Activated T-cell treated with anti-CD3 and anti-CD28 coated beads, Interleukin-2, amount 50 U/mL, for 72 hours (primary cell): ENCODE data around the gene HGS. TPM values are rescaled to one million over a fixed set of nuclear protein-coding genes. Genes with fewer than 3 reads are reported as not detected.

Experiments used
- ATAC-seq, 2 donors: fragments of 150-1000 bp; cut with Tn5 transposase; replicated peaks in 1 of 2; 2 replicates each; pipeline ENCODE4 v1.10.0; 2021; ENCODE audit warnings: moderate library complexity in 2 of 2, mild to moderate bottlenecking in 1 of 2
- DNase-seq, 2 donors: peaks; one replicate each; pipeline ENCODE4 v3.0.0; 2021 to 2022; ENCODE audit warnings: mixed read lengths in 1 of 2
- H3K27ac Mint-ChIP-seq: one replicate; pipeline ENCODE4 v1.8.0; 2022; ENCODE audit warnings: mild to moderate bottlenecking, moderate library complexity, mixed read lengths
- H3K27me3 Mint-ChIP-seq: one replicate; pipeline ENCODE4 v1.8.0; 2022; ENCODE audit warnings: low read depth, mixed read lengths
- H3K36me3 Mint-ChIP-seq, 2 donors: one replicate each; pipeline ENCODE4 v1.8.0; 2022; ENCODE audit warnings: mixed read lengths in 2 of 2, mild to moderate bottlenecking in 1 of 2; ENCODE audit not compliant: insufficient read depth in 2 of 2
- H3K4me1 Mint-ChIP-seq: one replicate; pipeline ENCODE4 v1.8.0; 2022; ENCODE audit warnings: low read depth, mixed read lengths
- H3K4me3 Mint-ChIP-seq, 2 donors: one replicate each; pipeline ENCODE4 v1.8.0; 2022; ENCODE audit warnings: mild to moderate bottlenecking in 2 of 2, mixed read lengths in 2 of 2, moderate library complexity in 2 of 2
- H3K9me3 Mint-ChIP-seq, 2 donors: one replicate each; pipeline ENCODE4 v1.8.0; 2022; ENCODE audit warnings: mixed read lengths in 2 of 2
- total RNA-seq, 2 donors: library from RNA; stranded (reverse); gene quantifications; one replicate each; pipeline ENCODE4 v1.2.3, GENCODE V29; 2022

The HGS gene, protein sequence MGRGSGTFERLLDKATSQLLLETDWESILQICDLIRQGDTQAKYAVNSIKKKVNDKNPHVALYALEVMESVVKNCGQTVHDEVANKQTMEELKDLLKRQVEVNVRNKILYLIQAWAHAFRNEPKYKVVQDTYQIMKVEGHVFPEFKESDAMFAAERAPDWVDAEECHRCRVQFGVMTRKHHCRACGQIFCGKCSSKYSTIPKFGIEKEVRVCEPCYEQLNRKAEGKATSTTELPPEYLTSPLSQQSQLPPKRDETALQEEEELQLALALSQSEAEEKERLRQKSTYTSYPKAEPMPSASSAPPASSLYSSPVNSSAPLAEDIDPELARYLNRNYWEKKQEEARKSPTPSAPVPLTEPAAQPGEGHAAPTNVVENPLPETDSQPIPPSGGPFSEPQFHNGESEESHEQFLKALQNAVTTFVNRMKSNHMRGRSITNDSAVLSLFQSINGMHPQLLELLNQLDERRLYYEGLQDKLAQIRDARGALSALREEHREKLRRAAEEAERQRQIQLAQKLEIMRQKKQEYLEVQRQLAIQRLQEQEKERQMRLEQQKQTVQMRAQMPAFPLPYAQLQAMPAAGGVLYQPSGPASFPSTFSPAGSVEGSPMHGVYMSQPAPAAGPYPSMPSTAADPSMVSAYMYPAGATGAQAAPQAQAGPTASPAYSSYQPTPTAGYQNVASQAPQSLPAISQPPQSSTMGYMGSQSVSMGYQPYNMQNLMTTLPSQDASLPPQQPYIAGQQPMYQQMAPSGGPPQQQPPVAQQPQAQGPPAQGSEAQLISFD
- 10 to 100 TPM; 95.5 to 96.0 TPM for total RNA-seq

DNA sequence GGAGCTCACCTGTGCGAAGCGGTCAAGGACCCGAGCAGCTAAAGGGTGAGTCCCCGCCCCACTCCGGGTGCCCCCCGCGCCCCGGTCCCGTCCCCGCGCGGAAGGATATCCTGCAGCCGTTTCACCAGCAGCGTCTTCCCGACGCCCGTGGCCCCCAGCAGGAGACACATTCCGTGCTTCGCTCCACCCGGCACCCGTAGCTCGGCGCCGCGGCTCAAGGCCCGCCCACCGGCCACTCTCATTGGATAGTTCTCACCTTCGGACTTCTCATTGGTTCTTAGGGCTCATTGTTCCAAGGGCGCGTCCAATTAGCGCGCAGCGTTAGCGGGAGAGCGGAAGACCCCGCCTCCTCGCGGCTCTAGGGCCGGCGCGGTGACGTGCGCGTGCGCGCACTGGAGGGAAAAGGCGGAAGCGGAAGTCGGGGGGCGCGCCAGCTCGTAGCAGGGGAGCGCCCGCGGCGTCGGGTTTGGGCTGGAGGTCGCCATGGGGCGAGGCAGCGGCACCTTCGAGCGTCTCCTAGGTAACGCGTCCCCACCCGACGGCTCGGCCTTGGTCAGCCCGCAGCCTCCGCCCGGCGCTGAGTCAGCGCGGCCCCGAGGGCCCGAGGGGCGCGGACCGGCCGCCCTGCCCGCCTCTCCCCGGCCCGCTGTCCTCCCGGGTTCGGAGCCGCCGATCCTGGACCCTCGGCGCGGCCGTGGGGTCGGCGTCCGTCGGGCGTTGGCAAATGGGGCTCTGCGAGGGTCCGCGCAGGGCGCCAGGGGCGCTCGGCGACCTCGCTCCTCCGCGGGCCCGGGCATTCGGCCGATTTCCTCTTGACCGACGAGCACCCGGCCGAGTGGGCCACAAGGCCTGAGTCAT is at the start of gene HGS, which contains the start of gene ARL16:
Gene HGS, plus strand, starts transcription at position 428 of the 858 bp plus-strand sequence. Its CDS starts 56 bp downstream, at position 484.
Gene ARL16, minus strand, starts transcription at position 214 of the 858 bp plus-strand sequence. Its CDS starts 44 bp downstream, at position 170.
- Mint-ChIP-seq H3K4me1 (peaks cover 35% of the 10 kb centered on the region), H3K27me3 (no peaks in the 10 kb centered on the region), H3K9me3 (no peaks in the 10 kb centered on the region), H3K4me3 (peak within 1 kb of the TSS; percentile 87 to 95), H3K36me3 (peaks cover 6 to 9% of the 10 kb centered on the region in 2 donors), H3K27ac (peak within 1 kb of the TSS; percentile 88)
- DNase-seq (peak; percentile 98), ATAC-seq (peak; percentile 94 to 96)

DNA sequence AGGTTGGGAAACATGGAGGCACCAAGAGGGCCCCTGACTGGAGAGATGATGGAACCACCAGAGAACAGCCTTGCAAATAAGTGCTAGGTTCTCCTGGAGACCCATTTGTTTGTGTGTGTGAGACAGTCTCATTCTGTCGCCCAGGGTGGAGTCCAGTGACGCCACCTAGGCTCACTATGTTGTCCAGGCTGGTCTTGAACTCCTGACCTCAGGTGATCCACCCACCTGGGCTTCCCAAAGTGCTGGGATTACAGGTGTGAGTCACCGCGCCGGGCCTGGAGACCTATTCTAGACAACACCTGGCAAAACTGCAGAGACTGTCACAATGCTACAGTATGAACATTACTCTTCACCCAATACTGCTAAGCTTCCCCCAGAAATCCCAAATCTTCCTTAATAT is 48.4 kb upstream of the HGS start:
- Mint-ChIP-seq H3K27ac (peak overlapping the region; percentile 95), H3K9me3 (no peaks in the 10 kb centered on the region), H3K36me3 (peaks cover 2 to 5% of the 10 kb centered on the region in 2 donors), H3K27me3 (no peaks in the 10 kb centered on the region), H3K4me1 (peaks cover 25% of the 10 kb centered on the region), H3K4me3 (peak overlapping the region; percentile 89 to 97)
- DNase-seq (no peak), ATAC-seq (no peak)

DNA sequence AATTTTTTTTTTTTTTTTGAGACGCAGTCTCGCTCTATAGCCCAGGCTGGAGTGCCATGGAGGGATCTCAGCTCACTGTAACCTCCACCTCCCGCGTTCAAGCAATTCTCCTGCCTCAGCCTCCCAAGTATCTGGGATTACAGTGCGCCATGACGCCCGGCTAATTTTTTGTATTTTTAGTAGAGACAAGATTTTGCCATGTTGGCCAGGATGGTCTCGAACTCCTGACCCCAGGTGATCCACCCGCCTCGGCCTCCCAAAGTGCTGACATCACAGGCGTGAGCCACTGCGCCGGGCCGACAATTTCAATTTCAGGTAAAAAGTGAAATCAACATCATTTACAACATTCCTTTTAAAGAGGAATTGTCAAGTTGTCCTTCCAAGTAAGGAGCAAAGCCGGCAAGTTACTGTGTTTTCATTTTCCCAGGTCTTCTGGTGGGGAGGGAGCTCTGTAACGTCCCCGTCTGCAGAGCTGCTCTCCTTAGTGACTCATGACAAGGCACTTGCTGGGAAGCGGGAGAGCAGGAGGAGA is 47.8 kb upstream of the HGS start:
- H3K36me3 Mint-ChIP-seq: peaks cover 2 to 5% of the 10 kb centered on the region in 2 donors
- peak overlapping the region; percentile 95 for H3K27ac Mint-ChIP-seq
- peak overlapping the region; percentile 89 to 97 for H3K4me3 Mint-ChIP-seq
- ATAC-seq: peak in 1 of 2 donors; percentile 29
- H3K4me1 Mint-ChIP-seq: peaks cover 25% of the 10 kb centered on the region
- DNase-seq: no peak
- H3K27me3 Mint-ChIP-seq: no peaks in the 10 kb centered on the region
- H3K9me3 Mint-ChIP-seq: no peaks in the 10 kb centered on the region

DNA sequence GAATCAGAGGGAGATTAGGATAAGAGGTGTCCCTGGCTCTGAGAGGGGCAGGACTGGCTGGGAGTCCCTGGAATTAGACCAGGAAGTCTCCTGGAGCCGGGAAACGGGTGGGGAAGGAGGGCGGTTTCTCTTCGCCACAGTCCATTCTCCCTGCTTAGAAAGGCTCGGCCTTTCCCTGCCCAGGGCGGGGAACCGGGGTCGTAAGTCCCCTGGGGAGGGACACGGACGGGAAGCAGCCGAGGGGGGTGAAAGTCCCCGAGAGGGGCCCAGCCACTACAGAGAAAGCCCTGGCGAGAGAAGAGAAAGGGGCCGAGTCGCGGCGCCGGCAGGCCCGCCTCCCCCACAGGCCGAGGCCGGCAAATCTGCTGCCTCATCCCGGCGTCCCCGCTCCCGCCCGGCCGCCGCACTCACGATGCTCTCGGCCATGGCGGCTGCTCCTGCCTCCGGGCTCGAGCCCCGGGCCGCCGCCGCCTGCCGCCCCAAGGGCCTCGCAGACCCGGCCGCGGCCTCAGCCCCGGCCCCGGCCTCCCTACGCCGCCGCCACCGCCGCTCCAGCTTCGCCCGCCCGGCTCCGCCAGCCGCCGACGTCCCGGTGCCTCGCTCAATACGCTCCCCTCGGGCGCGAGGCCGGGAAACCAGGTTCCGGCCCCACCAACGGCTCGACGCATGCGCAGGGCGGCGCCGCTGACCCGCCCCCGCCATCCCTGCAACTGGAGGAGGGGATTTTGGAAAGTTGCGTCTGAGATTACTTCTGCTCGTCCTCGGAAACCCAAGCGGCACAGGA is 47.1 kb upstream of the HGS start, which contains the start of the genes NPLOC4 and TSPAN10:
Gene NPLOC4, minus strand, starts transcription at position 608 of the 784 bp plus-strand sequence. Its CDS starts 182 bp downstream, at position 426.
Gene TSPAN10, plus strand, starts transcription at position 692 of the 784 bp plus-strand sequence. CDS start 5,217 bp downstream, outside the sequence.
- ATAC-seq (peak; percentile 96), DNase-seq (peak; percentile 85 to 93)
- Mint-ChIP-seq H3K4me1 (peaks cover 23% of the 10 kb centered on the region), H3K36me3 (peaks cover 2 to 5% of the 10 kb centered on the region in 2 donors), H3K27ac (peak within 1 kb of the TSS; percentile 95), H3K4me3 (peak within 1 kb of the TSS; percentile 90 to 97), H3K9me3 (no peaks in the 10 kb centered on the region), H3K27me3 (no peaks in the 10 kb centered on the region)

DNA sequence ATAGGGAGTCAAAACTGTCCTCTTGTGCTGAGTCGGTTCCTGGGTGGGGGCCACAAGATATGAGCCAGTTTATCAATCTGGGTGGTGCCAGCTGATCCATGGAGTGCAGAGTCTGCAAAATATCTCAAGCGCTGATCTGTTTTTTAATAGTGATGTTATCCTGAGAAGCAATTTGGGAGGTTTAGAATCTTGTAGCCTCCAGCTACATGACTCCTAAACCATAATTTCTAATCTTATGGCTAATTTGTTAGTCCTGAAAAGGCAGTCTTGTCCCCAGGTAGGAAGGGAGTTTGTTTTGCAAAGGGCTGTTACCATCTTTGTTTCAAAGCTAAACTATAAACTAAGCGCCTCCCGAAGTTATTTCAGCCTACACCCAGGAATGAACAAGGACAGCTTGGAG is 45.1 kb upstream of the HGS start:
- H3K27ac Mint-ChIP-seq: peak overlapping the region; percentile 63
- no peak overlapping the region for H3K4me3 Mint-ChIP-seq
- ATAC-seq (no peak), DNase-seq (no peak)
- no peaks in the 10 kb centered on the region for H3K27me3 Mint-ChIP-seq
- peaks cover 21% of the 10 kb centered on the region for H3K4me1 Mint-ChIP-seq
- peaks cover 2% of the 10 kb centered on the region in 2 donors for H3K36me3 Mint-ChIP-seq
- H3K9me3 Mint-ChIP-seq: no peaks in the 10 kb centered on the region

DNA sequence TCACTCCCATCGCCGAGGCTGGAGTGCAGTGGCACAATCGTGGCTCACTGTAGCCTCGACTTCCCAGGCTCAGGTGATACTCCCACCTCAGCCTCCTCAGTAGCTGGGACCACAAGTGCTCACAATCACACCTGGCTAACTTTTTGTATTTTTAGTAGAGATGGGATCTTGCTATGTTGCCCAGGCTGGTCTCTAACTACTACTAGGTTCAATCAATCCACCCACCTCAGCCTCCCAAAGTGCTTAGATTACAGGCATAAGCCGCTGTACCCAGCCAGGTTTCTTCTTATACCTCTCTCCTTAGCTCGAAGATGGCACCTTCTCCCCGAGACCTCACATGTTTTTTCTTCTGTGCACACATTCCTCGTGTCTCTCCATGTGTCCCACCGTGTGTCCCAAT is 43.8 kb upstream of the HGS start:
- H3K4me3 Mint-ChIP-seq: no peak overlapping the region
- ATAC-seq (no peak), DNase-seq (no peak)
- H3K4me1 Mint-ChIP-seq: peaks cover 11% of the 10 kb centered on the region
- H3K36me3 Mint-ChIP-seq: peaks cover 2% of the 10 kb centered on the region in 2 donors
- no peaks in the 10 kb centered on the region for H3K27me3 Mint-ChIP-seq
- H3K9me3 Mint-ChIP-seq: no peaks in the 10 kb centered on the region
- H3K27ac Mint-ChIP-seq: no peak overlapping the region

DNA sequence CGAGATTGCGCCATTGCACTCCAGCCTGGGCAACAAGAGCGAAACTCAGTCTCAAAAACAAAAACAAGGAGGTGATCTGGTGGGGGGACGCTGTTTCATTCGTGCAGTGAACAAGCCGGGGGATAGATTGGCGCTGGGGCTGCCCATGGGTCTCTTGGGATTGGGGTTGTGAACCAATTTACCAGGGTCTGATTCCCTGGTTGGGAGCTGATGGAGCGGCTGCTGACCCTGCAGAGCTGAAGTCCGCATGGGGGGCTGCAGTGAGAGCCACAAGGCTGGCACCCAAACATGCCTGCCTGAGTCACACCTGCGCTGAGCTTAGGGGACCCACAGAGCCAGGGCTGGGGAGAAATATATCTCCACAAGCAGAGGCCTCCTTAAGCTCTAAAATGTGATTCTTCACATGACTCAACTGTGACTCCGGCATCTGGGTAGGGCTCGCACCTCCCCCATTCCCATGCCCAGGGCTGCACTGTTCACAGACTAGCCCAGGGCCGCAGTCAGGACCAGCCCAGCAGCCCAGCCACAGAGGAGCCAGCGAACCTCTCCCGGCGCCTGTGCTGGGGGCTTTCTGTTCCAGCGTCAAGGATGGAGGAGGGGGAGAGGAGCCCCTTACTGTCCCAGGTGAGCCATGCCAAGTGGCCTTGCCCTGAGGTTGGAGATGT is 41.9 kb upstream of the HGS start:
- no peaks in the 10 kb centered on the region for H3K27me3 Mint-ChIP-seq
- no peak overlapping the region for H3K27ac Mint-ChIP-seq

DNA sequence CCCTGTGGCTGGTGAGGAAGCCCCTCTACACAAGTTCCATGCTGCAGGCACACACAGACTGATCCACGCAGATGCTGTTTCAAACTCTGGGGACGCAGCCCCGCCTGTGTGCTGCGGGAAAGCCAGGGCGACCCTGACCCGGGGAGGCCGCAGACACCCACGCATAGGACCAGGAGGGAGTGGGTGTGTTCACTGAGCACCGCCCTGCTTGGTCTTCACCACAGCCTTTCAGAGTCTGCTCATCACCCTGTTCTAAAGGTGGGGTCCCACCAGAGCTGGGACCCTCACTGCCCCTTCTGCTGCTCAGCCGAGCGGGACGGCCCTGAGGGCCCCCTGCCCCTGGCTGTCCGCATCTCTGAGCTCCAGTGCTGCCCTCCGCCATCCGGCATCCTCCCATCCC is 39.3 kb upstream of the HGS start:
- Mint-ChIP-seq H3K27me3 (peaks cover 6% of the 10 kb centered on the region), H3K4me3 (no peak overlapping the region), H3K4me1 (no peaks in the 10 kb centered on the region), H3K36me3 (no peaks in the 10 kb centered on the region), H3K9me3 (no peaks in the 10 kb centered on the region), H3K27ac (no peak overlapping the region)
- DNase-seq (no peak), ATAC-seq (no peak)

More for the DNA sequence above, 41.9 kb upstream of the HGS start:
- Mint-ChIP-seq H3K4me1 (no peaks in the 10 kb centered on the region), H3K36me3 (no peaks in the 10 kb centered on the region), H3K9me3 (no peaks in the 10 kb centered on the region), H3K4me3 (no peak overlapping the region)
- DNase-seq: no peak
- no peak for ATAC-seq

DNA sequence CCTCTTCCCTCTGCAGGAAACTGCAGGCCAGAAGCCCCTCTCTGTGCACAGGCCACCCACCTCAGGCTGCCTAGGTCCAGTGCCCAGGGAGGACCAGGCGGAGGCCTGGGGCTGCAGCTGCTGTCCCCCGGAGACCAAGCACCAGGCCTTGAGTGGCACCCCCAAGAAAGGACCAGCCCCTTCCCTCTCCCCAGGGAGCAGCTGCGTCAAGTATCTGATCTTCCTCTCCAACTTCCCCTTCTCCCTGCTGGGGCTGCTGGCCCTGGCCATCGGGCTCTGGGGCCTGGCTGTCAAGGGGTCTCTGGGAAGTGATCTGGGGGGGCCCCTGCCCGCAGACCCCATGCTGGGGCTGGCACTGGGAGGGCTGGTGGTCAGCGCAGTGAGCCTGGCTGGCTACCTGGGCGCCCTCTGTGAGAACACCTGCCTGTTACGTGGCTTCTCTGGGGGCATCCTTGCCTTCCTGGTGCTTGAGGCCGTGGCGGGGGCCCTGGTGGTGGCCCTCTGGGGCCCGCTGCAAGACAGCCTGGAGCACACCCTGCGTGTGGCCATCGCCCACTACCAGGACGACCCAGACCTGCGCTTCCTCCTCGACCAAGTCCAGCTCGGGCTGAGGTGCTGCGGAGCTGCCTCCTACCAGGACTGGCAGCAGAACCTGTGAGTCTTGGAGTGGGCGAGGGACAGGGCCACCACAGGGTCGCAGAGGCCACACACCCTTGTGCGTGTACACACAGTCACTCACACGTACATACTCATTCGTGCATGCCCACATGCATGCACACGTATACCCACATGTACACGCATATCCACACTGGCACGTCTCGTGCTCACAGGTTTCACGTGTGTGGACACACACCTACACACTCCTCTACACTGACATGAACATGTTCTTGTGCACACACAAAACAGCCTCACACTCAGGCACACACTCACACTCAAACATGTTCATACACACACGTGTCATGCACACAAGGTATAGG is 38.5 kb upstream of the HGS start:
- Mint-ChIP-seq H3K4me3 (no peak overlapping the region), H3K4me1 (no peaks in the 10 kb centered on the region), H3K27ac (no peak overlapping the region), H3K36me3 (no peaks in the 10 kb centered on the region), H3K27me3 (peaks cover 6% of the 10 kb centered on the region), H3K9me3 (no peaks in the 10 kb centered on the region)
- DNase-seq (no peak), ATAC-seq (no peak)

DNA sequence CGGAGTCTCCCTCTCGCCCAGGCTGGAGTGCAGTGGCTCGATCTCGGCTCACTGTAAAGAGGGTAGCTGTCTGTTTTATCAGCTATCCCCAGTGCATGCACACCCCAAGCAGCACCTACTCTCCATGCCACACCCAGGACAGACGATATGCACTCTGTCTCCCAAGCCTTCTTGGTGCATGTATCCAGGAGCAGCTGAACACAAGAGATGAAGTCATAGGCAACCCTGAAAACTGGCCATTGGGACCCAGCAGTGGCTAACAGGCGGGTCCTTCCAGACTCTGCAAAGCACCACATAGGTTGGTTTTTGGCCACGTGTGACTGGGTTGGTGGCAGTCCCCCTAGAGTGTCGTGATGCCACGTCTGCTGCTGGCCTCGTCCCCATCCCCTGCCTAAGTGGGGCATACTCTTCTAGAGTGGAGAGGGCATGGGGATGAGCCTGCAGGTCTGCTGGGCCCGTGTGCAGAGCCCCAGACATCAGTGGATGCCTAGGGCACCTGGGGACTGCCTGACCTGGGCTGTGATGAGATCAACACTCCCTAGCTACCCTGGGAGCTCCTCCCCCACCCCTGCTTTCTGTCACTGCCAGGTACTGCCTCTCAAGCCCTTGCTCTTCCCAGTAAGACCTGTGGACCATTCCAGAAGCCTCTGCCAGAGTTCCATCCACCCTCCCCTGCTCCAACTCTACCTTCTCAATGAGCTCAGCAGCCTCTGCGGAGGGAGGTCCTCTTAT is 36.8 kb upstream of the HGS start:
- peaks cover 5% of the 10 kb centered on the region for H3K4me1 Mint-ChIP-seq

More for the DNA sequence above, 36.8 kb upstream of the HGS start:
- Mint-ChIP-seq H3K9me3 (no peaks in the 10 kb centered on the region), H3K27me3 (peaks cover 12% of the 10 kb centered on the region), H3K36me3 (no peaks in the 10 kb centered on the region), H3K27ac (no peak overlapping the region), H3K4me3 (no peak overlapping the region)
- ATAC-seq (no peak), DNase-seq (no peak)
